Liver (tissue), 9 donors: Measurements from ENCODE around the gene ACTL9. TPM values are rescaled to one million over a fixed set of nuclear protein-coding genes. Genes with fewer than 3 reads are reported as not detected.

ENCODE experiments used
- DNase-seq: peaks from one replicate; pipeline ENCODE4 v3.0.0-alpha.2; 2017; ENCODE audit warnings: low spot score
- H3K27ac ChIP-seq, 2 donors: one replicate each; pipeline ENCODE4 v1.7.0; 2013; ENCODE audit warnings: inconsistent platforms in 2 of 2, low read length in 2 of 2, control low read depth in 1 of 2, low read depth in 1 of 2, mild to moderate bottlenecking in 1 of 2
- H3K27me3 ChIP-seq, 4 donors: one replicate each; pipeline versions ENCODE4 v1.6.1 to v1.7.0; 2013; ENCODE audit warnings: low read length in 3 of 4, inconsistent platforms in 1 of 4, mild to moderate bottlenecking in 1 of 4, moderate library complexity in 1 of 4; ENCODE audit not compliant: control insufficient read depth in 4 of 4, insufficient read depth in 4 of 4
- H3K36me3 ChIP-seq, 4 donors: one replicate each; pipeline versions ENCODE4 v1.6.1 to v1.7.0; 2013; ENCODE audit warnings: low read length in 3 of 4, mild to moderate bottlenecking in 3 of 4, low read depth in 1 of 4, moderate library complexity in 1 of 4; ENCODE audit not compliant: control insufficient read depth in 4 of 4, insufficient read depth in 3 of 4
- H3K4me1 ChIP-seq, 4 donors: one replicate each; pipeline versions ENCODE4 v1.6.1 to v1.7.0; 2013; ENCODE audit warnings: low read length in 3 of 4, mild to moderate bottlenecking in 3 of 4, moderate library complexity in 1 of 4; ENCODE audit not compliant: control insufficient read depth in 4 of 4, insufficient read depth in 4 of 4
- H3K4me3 ChIP-seq, 3 donors: one replicate each; pipeline versions ENCODE4 v1.6.1 to v1.7.0; 2013; ENCODE audit warnings: low read length in 3 of 3, control low read depth in 1 of 3, low read depth in 1 of 3, mild to moderate bottlenecking in 1 of 3
- H3K9ac ChIP-seq, 2 donors: one replicate each; pipeline ENCODE4 v1.7.0; 2013; ENCODE audit warnings: low read length in 2 of 2, mild to moderate bottlenecking in 2 of 2, moderate library complexity in 2 of 2, control low read depth in 1 of 2, low read depth in 1 of 2
- H3K9me3 ChIP-seq, 4 donors: one replicate each; pipeline versions ENCODE4 v1.6.1 to v1.7.0; 2013; ENCODE audit warnings: low read length in 3 of 4; ENCODE audit not compliant: control insufficient read depth in 4 of 4
- EGR1 ChIP-seq, 2 donors: IDR thresholded peaks; 2 replicates each; pipeline ENCODE4 v1.6.1; 2016 to 2018; ENCODE audit warnings: antibody characterized with exemption in 2 of 2, low read depth in 2 of 2
- FOXA1 ChIP-seq: IDR thresholded peaks from 2 replicates; pipeline ENCODE4 v1.6.1; 2016; ENCODE audit warnings: antibody characterized with exemption
- FOXA2 ChIP-seq: IDR thresholded peaks from 2 replicates; pipeline ENCODE4 v1.6.1; 2016; ENCODE audit warnings: antibody characterized with exemption
- GABPA ChIP-seq, 2 donors: IDR thresholded peaks in 1 of 2; conservative IDR thresholded peaks in 1 of 2; 2 replicates each; pipeline ENCODE4 v1.6.1; 2016; ENCODE audit warnings: antibody characterized with exemption in 2 of 2, mild to moderate bottlenecking in 1 of 2, moderate library complexity in 1 of 2
- HNF4A ChIP-seq, 2 donors: conservative IDR thresholded peaks; 2 replicates each; pipeline ENCODE4 v1.6.1; 2016; ENCODE audit warnings: antibody characterized with exemption in 2 of 2, mild to moderate bottlenecking in 2 of 2
- JUND ChIP-seq, 2 donors: IDR thresholded peaks; 2 replicates each; pipeline ENCODE4 v1.6.1; 2016; ENCODE audit warnings: antibody characterized with exemption in 2 of 2
- MAX ChIP-seq: IDR thresholded peaks from 2 replicates; pipeline ENCODE4 v1.6.1; 2016; ENCODE audit warnings: antibody characterized with exemption
- NR2F2 ChIP-seq: IDR thresholded peaks from 2 replicates; pipeline ENCODE4 v1.6.1; 2016; ENCODE audit warnings: antibody characterized with exemption
- RAD21 ChIP-seq, 2 donors: IDR thresholded peaks; 2 replicates each; pipeline ENCODE4 v1.6.1; 2016; ENCODE audit warnings: antibody characterized with exemption in 2 of 2, mild to moderate bottlenecking in 2 of 2
- REST ChIP-seq: IDR thresholded peaks from 2 replicates; pipeline ENCODE4 v1.6.1; 2016; ENCODE audit warnings: antibody characterized with exemption, mild to moderate bottlenecking
- RXRA ChIP-seq, 2 donors: IDR thresholded peaks; 2 replicates each; pipeline ENCODE4 v1.6.1; 2017 to 2018; ENCODE audit warnings: antibody characterized with exemption in 2 of 2, mild to moderate bottlenecking in 1 of 2
- SP1 ChIP-seq: IDR thresholded peaks from 2 replicates; pipeline ENCODE4 v1.6.1; 2018; ENCODE audit warnings: antibody characterized with exemption, mild to moderate bottlenecking
- TAF1 ChIP-seq: conservative IDR thresholded peaks from 2 replicates; pipeline ENCODE4 v1.6.1; 2016; ENCODE audit warnings: antibody characterized with exemption, mild to moderate bottlenecking
- YY1 ChIP-seq: IDR thresholded peaks from 2 replicates; pipeline ENCODE4 v1.6.1; 2016; ENCODE audit warnings: antibody characterized with exemption, mild to moderate bottlenecking
- ZBTB33 ChIP-seq: IDR thresholded peaks from 2 replicates; pipeline ENCODE4 v1.6.1; 2016; ENCODE audit warnings: antibody characterized with exemption
- WGBS: extraction: QIAGEN DNeasy Blood & Tissue Kit; methylation state at CpG from one replicate; pipeline ENCODE4 v1.1.7; 2013; 5-methylcytosine and 5-hydroxymethylcytosine counted together
- polyA plus RNA-seq, 2 donors: library from polyadenylated mRNA; stranded (reverse) in 1 of 2; unstranded in 1 of 2; fragments of 200-250 nt in 1 of 2; fragments of >200 nt in 1 of 2; fragmentation: Nextera tagmentation in 1 of 2; extraction: Ambion mirVana in 1 of 2; gene quantifications; one replicate each; pipeline versions ENCODE4 v1.2.1 to v1.2.3, GENCODE V29; 2013 to 2015
- total RNA-seq, 2 donors: library from RNA; depleted of rRNA; stranded (reverse); fragments of >200 nt; gene quantifications; one replicate each; pipeline ENCODE4 v1.2.3, GENCODE V29; 2014
- TF ChIP-seq, protein P1 (sequence below): fragments of 150-350 bp; IDR thresholded peaks from 2 replicates; pipeline ENCODE4 v1.5.1; 2017; ENCODE audit warnings: improper control_type of control experiment, low read depth, low read length; ENCODE audit not compliant: missing input control
- TF ChIP-seq, protein P2 (sequence below): IDR thresholded peaks from 2 replicates; pipeline ENCODE4 v1.6.1; 2016; ENCODE audit warnings: antibody characterized with exemption
- donor health status: healthy.
- donor health status: healthy.
- donor health status: healthy.
- donor health status: healthy.
- donor health status: healthy.

Gene ACTL9
- total and polyA plus RNA-seq, 4 donors = not detected

DNA sequence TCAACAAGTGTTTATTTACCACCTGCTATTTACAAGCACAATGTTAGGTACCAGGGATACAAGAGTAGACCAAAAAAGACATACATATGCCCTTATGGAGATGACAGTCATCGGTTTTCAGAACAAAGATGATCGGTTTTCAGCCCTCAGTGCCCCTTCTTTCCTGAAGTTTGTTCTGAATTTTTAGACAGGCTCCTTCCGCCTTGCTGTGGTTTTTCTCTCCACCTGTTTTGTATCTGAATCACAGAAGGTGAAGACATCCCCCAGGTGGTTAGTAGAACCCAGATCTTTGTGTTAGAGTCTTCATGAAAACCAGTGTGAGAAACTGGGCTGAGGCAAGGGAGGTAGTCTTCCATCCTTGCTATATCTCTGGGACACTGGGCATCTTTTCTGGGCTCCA, 23.5 kb downstream of the ACTL9 start:
- Histone ChIP-seq H3K27me3 (peaks cover 0 to 3% (median 0%) of the 10 kb centered on the region in 4 donors), H3K9me3 (no peaks in the 10 kb centered on the region), H3K36me3 (no peaks in the 10 kb centered on the region), H3K27ac (no peak overlapping the region), H3K4me3 (no peak overlapping the region), H3K9ac (no peak overlapping the region), H3K4me1 (no peaks in the 10 kb centered on the region)
- WGBS = 76% methylated on average over 3 of the region's 3 CpGs
- no peak for TF ChIP-seq SP1
- TF ChIP-seq ZBTB33 = no peak
- TF ChIP-seq, protein P1, sequence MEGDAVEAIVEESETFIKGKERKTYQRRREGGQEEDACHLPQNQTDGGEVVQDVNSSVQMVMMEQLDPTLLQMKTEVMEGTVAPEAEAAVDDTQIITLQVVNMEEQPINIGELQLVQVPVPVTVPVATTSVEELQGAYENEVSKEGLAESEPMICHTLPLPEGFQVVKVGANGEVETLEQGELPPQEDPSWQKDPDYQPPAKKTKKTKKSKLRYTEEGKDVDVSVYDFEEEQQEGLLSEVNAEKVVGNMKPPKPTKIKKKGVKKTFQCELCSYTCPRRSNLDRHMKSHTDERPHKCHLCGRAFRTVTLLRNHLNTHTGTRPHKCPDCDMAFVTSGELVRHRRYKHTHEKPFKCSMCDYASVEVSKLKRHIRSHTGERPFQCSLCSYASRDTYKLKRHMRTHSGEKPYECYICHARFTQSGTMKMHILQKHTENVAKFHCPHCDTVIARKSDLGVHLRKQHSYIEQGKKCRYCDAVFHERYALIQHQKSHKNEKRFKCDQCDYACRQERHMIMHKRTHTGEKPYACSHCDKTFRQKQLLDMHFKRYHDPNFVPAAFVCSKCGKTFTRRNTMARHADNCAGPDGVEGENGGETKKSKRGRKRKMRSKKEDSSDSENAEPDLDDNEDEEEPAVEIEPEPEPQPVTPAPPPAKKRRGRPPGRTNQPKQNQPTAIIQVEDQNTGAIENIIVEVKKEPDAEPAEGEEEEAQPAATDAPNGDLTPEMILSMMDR = no peak
- TF ChIP-seq RXRA (IDR thresholded peaks at IDR 0.05) = no peak
- no peak for TF ChIP-seq NR2F2
- TF ChIP-seq, protein P2, sequence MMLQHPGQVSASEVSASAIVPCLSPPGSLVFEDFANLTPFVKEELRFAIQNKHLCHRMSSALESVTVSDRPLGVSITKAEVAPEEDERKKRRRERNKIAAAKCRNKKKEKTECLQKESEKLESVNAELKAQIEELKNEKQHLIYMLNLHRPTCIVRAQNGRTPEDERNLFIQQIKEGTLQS = no peak
- no peak for TF ChIP-seq REST
- no peak for TF ChIP-seq FOXA1
- no peak for TF ChIP-seq YY1
- TF ChIP-seq EGR1 (IDR thresholded peaks at IDR 0.05; ENCODE audit: low read depth in 2 of 2) = no peak
- no peak for TF ChIP-seq JUND (IDR thresholded peaks at IDR 0.05)
- TF ChIP-seq GABPA (IDR thresholded peaks at IDR 0.05 in 1 of 2, conservative IDR thresholded peaks at IDR 0.05 in 1 of 2) = no peak
- no peak for TF ChIP-seq RAD21 (IDR thresholded peaks at IDR 0.05)
- no peak for TF ChIP-seq TAF1
- no peak for DNase-seq

DNA sequence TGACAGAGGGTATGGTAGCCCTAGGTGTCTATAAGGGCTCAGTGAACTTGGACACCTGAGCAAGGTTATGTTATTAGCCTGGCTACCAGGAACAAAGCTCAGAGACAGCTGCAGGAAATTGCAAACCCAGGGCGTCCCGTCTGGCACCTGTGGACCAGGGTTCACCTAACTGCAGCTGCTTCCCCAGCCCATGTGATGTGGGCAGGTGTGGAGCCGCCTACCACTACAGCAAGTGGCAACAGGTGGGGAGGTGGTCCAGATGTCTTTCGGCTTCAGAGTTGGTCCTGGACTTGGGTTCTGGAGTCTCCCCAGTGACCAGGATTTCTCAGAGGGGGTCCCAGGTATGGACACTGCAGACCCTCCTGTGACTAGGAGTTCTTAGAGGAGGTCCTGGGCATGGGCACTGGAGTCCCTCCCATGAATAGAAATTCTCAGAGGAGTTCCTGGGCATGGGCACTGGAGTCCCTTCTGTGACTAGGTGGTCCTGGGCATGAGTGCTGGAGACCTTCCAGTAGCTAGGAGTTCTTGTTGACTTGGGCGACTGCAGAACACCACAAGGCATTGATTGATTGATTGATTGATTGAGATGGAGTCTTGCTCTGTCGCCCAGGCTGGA, 25.2 kb downstream of the ACTL9 start:
- WGBS = 67% methylated on average over 6 of the region's 6 CpGs
- TF ChIP-seq GABPA (IDR thresholded peaks at IDR 0.05 in 1 of 2, conservative IDR thresholded peaks at IDR 0.05 in 1 of 2) = no peak
- no peak for TF ChIP-seq MAX
- no peak for TF ChIP-seq HNF4A (conservative IDR thresholded peaks at IDR 0.05)
- TF ChIP-seq YY1 = no peak
- no peak for TF ChIP-seq FOXA2
- Histone ChIP-seq H3K36me3 (no peaks in the 10 kb centered on the region), H3K4me1 (no peaks in the 10 kb centered on the region), H3K4me3 (no peak overlapping the region), H3K27ac (no peak overlapping the region), H3K9ac (no peak overlapping the region), H3K27me3 (peaks cover 0 to 8% (median 0%) of the 10 kb centered on the region in 4 donors), H3K9me3 (no peaks in the 10 kb centered on the region)
- no peak for DNase-seq
